Right lobe of liver (tissue), 4 donors: Measurements from ENCODE around the gene KIF5B.

Experiments used
- CTCF ChIP-seq, 4 donors: fragments of 200-600 bp in 3 of 4; fragments of 450-650 bp in 1 of 4; IDR thresholded peaks; one replicate each; pipeline versions ENCODE4 v1.5.1 to v1.8.0; 2016 to 2022; ENCODE audit warnings: antibody characterized with exemption in 4 of 4, mild to moderate bottlenecking in 2 of 4
- POLR2A ChIP-seq: fragments of 450-650 bp; IDR thresholded peaks from one replicate; pipeline ENCODE4 v1.6.1; 2017; ENCODE audit warnings: antibody characterized with exemption, mild to moderate bottlenecking
- donor health status: DM: no; HTN: no; CAD: no.
- donor health status: DM: no; HTN: no; CAD: no.
- donor health status: DM: no; HTN: yes; CAD: no.

GRCh38 chr10:32017044-32017443 is 39.2 kb downstream of the KIF5B start:
- no peak for TF ChIP-seq CTCF (IDR thresholded peaks at IDR 0.05)
- TF ChIP-seq POLR2A = no peak
